ENCODE results near the gene PPP2R2C.

PPP2R2C gene

DNA sequence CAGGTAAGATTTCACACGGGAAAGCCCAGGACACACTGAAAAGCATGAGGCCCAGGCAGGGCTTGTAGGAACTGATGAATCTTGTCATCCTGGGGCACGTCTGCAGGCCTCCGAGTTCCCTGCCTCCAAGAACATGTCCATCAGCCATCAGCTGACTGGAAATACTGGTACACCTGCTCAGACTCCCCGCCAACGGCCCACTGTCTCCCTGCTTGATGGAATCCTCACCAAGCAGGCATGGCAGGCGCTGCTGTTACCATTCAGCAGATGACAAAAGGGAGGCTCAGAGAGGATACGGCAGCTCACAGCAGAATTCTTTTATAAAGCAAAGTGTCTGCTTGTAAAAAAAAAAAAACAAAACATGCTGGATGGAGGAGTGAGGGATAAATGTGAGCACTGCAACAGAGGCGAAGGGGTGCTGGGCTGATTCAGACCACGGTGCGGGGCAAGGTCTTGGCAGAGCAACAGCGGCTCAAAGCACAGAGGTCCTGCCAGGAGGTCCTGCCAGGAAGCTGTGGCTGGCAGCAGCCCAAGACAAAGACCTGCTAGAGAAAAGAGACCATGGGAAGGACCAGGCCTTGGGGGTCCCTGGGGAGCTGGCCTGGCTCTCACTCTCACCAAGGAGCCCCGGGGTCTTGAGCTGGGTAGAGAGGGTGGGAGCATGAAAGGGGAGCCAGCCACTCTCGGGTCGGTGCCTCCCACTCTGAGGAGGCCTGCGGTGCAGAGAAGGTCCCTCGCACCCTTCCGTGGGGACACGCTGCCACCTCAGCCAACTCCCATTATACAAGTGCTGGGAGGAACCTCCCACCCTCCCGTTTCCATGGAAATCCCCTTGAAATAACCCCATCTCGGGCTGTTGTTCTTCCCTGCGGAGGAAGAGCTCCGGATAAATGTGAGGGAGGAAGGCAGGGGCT, 25.6 kb downstream of the PPP2R2C start:
- no peak for DNase-seq

DNA sequence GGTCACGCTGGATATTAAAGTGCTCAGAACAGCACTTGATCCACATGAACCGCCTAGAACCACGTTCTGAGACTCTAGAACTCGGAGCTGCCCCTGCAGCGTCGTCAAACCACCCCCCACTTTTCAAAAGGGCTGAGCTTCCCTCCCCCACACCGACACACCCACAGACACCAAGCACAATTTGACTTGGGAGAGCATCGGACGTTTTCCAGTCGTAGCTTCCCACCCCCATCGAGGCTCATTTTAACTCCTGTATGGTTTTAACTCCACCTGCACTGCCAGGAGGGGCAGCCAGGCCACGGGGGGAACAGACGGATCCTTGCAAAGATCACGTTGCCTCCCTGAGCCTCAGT, 26.3 kb downstream of the PPP2R2C start:
- DNase-seq = no peak

DNA sequence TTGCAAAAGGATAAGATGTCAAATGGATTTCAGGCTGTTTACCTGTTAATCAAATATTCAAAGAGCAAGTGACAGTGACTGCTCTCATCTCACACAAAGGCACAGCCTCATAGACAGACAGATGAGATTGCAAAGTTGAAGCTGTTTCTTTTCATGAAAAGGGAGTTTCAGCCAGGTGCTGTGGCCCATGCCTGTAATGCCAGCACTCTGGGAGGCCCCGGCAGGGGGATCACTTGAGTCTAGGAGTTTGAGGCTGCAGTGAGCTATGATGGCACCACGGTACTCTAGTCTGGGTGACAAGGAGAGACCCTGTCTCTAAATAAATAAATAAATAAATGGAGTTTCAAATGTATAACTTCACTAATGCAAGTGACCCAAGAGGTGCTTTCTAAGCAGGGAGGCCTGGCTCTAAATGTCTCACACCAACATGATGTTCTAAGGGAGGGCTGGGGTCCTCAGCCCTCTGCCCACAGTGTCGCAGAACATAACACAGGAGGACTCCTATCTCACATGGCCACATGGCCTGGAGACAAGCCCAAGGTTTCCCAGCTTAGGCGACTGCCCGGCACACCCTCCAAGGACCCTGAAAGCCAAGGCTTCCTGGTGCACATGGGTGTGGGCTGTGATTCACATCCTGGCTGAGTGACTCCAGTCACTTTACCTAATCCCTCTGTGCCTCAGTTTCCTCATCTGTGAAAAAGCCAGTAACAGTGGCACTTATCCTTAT, 26.8 kb downstream of the PPP2R2C start:
- no peak for DNase-seq

DNA sequence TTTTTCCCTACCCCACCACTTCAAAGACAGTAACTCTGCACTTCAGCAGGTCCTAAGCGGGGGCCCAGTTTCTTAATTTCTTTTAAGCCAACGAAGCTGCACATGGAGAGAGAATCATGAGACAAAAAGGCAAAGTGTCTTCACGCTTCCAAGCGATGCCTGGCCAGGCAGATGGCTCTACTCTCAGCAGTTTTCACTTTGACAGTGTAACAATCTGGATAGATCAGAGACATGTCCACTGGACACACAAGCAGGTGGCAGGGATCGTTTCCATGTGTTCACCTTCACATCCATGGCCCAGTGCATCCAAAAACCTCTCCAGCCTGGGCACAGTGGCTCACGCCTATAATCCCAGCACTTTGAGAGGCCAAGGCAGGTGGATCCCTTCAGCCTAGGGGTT, 27.8 kb downstream of the PPP2R2C start:
- DNase-seq = no peak

DNA sequence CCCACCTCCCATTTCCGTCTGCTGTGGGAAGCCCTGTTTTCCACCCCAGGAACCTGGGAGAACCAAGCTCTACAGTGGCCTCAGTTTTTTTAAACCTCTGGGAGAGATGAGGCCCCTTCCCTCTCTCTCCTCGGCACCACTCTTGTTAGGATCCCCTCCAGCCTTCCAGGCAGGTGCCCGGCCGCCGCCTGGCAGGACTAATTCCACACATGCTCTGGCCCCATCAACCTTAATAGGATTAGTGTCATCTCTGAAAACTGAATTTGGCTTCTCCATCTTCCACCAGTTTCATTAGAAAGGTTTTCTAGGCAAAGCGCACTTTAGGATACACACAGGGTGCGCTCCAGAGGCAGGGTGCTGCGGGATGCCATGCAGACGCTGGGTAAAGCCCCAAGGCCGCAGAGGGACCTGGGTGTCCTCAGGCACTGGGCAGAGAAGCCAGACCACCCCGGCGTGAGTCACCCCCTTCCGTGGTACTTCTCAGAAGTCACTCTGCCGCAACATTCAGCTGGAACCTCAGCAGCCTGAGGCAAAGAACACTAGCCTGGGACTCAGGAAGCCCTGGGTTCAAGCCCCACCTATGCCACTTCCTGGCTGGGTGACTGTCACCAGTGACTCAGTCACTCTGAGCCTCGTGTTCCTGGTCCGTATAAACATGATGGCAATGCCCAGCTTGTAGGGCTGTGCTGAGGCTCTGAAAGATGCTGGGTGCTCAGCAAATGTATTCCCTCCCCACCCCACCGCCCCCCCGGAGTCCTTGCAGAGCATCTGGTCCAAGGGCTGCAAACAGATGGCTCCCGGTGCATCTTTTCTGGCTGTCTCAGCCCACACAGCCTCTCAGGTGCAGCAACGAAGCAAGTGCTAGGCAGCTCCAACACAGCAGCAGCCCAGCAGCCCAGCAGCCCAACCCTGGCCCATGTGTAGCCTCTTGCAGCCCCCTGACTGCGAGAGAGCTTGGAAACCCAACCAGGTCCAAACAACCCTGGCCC, 29.1 kb downstream of the PPP2R2C start:
- no peak for DNase-seq

DNA sequence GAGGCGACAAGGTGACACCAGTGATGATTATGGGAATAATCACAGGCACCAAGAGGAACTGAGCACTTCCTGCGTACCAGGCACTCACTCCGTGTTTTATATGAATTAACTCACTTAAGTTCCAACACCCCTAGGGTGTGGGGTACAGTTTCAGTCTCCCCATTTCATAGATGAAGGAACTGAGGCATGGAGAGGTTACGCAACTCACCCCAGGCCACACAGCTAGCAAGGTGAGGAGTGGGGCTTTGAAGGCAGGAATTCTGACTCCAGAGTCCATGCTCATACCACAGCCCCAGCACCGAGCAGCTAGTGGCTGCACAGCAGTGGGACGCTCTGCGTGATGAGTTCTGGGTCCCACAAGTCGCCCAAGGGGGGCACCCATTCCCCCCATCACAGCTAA, 29.9 kb downstream of the PPP2R2C start:
- no peak for DNase-seq

DNA sequence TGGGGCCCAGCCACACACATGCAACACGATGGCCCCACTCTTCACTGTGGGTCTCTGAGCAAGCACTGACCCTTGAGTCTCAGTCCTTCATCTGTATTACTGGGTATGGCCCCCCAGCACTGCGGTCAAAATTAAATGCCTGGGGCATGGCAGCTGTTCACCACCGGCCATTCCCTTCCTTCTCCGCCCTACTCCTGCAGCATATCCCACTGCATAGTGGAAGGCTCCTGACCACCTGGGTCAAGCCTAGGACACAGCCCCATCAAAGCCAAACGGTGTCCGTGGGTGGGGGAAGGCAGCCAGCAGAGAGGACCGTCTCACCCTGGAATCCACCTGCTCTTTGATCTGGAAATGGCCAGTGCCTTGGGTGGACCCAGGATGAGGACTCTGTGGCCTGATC, 30.7 kb downstream of the PPP2R2C start:
- no peak for DNase-seq

DNA sequence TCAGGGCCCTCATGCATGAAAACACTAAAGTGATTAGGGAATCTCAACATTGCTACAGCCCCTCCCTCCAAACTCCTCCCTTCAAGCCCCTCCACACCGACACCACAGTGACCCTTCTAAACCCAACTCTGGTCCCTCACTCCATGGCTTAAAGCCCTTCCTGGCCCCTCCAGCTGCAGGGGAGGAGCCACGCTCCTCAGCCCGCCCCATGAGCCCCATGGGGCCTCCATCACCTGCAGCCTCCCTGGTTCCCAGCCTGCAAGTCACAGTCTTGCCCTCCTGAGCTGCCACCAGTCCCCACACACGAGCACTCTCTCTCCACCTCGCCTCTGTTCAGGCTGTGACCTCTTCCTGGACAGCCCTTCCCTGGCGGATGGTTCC, 31.2 kb downstream of the PPP2R2C start:
- DNase-seq = no peak

DNA sequence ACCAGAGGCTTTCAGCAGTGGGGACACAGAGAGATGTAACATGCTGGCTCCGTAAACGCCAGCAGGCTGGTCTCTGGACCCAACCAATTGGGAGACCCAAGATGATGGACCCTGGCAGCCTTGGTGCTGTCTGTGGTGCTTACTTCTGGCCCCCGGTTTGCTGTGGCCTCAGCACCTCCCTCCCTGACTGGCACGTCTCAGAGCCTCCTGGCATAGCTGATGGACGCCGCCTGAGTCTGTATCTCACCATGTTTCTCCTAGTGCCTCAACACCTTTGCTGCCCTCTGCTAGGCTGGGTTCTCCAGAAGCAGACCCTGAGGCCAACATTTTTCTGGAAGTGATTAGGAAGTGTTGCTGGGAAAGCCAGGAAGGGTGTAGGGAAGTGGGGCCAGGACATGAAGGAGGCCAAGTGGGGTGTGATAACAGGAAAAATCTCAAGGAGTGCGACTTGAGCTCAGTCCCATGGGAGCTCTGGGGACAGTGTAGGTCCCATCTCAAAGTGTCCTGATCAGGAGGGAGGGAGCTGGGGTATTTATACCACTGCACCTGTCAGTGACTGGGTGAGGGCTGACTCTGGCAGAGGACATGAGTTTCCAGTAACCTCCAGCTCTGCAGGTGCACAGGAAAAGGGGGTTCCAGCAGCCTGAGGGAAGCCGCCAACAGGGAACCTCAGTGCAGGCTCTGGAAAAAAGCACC, 31.8 kb downstream of the PPP2R2C start:
- no peak for DNase-seq

DNA sequence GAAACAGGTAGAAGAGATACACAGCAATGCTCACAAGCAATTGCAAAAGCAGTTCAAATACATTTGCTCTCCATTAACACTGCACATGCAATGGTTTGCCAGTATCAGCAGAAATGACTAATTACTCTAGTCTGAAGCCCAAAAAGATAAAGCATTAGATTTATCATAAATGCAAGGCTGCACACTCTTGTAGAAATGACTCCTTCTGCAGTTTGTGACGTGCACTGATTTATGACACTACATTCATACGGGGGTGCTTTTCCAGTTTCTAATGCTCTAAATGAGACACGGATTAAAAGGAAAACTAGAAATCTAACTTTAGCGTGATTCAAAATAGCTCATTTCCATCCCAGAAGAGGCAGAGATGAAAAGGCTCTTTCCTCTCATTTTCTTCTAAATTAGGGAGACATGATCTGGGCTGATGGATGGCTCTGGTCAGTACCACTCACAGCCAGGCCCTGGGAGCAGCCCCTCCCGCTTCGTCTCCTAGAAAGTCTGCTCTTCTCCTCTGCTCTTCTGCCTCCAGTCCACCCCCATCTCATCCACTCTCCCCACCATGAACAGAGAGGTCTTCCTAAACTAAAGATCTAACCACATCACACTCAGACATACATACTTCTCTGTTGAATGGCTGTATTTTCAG, 33.2 kb downstream of the PPP2R2C start:
- no peak for DNase-seq

DNA sequence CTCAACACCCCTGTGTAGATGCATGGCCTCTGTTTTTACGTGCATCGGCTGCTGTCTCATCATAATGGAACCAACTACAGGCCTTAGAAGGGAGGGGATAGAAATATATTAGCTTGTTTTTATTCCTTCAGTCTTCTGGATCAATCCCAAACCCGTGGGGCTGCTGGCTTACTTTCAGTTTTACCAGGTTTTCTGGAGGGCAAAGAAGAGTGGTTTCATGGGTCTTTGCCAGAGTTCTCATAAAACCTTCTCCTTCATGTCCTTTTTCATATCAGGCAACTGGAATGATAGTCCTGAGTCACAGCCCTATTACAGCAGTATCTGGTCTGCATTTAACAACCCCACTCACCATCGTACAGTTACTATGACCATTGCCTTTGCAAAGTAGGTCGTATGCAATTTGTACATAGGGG, 34.6 kb downstream of the PPP2R2C start:
- DNase-seq = no peak

DNA sequence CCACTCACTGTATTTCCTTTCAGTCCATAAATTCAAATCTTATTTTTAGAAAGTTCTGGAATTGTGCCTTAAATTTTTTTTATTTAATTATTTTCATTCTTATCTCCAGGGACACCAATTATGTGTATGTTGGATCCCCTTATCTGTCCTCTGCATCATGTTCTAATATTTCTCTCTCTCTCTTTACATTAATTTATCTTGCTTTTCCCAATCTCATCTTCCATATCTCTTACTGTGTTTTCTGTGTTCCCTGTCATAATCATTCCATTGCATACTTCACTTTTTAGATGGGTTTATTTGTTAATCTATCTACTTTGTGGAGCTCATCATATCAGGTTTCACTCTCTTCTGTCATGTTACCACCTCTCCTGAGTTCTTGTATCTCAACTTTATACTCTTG, 37.4 kb downstream of the PPP2R2C start:
- DNase-seq = no peak

DNA sequence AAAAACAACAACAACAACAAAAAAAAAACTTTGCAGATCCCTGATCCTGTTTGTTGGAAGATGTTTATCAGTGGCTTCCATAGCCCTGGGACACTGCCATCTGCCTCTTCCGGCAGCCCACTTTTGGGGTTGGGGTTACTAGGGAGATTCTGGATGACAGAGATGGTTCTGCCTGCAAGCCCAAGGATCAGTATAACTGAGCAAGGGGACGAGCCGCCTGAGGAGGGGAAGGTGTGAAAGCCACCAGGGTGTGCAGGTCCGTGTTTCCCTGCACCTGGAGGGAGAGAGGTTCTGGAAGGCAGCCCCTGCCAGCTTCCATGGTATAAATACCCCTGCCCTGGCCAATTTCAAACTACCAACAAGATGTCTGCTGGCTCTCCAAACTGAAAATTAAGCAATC, 41.5 kb downstream of the PPP2R2C start:
- DNase-seq = no peak

DNA sequence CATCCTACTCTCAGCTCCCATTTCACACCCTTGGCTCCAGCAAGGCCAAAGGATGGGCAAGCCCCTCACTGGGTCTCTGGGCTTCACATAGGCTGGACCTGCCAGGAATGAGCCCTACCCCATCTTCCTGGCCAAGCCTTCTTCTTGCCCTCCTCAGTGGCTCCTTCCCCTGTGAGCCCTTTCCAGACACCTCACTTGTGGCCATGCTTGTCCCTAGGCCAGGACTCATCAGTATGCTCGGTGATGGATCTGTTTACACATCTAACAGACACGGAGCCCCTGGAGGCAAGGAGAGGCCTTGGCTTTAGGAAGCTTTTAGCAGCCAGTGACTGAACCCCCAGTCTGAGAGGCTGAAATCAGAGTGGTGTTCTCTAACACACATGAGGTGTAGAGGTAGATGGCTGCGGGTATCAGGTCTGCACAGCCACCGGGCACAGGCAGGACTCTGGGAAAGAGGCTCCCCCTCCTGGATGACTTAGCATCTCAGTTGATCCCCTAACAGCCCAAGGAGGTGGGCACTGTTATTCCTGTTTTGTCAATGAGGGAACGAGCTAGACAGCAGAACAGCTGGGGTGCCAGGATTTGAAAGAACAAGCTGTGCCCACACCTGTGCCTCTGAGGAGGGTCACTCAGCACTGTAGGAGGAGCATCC, 44.8 kb downstream of the PPP2R2C start:
- DNase-seq = no peak

DNA sequence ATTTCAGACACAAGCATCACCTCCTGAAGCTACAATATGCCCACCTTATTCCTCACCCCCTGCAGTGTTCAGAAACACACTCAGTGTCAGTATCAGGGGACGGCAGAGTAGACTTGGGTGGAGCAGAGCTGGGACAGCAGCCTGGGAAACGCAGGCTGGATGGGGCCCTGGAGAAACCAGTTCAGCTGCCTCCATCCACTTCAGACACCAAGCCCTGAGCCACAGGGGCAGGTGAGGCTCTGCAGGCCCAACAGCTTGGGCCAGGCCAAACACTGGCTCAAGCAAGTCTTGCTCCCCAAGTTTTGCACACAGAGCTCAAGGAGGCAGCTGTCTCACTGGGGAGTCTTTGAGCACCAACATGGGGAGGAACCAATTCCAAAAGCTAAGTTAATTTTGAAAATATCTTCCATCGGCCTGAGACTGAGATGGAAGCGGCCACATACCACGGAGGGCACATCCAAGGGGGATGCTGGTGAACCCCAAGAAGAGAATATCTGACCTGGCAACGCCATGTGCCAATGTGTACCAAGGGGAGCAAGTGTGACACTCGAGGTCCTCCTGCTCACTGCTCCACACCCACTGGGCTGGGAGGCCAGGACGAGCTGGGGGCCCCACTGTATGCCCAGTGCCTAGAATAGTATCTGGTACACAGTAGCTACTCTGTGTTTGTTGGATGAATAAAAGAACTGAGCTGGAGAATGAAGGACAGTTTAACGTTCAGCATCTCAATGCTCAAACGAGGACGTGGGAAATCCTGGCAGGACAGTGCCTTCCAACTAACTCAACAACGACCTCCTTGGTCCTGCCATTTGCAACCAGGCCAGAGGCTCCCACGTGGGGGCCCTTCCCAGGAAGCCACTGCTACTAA, 45.6 kb downstream of the PPP2R2C start:
- DNase-seq = no peak

DNA sequence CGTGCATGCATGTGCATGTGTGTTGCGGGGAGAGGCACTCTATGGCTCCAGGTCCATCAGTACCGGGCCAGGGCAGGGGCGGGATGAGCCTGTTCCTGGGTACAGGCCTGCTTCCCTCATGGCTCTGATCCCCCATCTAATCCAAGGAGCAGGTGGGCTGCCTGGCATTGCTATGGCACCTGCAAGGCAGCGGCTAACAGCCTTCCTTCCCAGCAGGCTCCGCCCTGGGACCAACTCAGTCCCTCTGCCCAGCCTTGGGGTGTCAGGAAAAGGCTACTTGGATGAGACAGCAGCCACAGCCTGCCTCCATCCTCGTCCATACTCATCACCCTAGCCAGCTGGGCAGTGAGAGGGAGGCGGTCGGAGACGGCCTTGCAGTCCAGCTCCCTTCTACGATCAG, 46.5 kb downstream of the PPP2R2C start:
- DNase-seq = no peak

DNA sequence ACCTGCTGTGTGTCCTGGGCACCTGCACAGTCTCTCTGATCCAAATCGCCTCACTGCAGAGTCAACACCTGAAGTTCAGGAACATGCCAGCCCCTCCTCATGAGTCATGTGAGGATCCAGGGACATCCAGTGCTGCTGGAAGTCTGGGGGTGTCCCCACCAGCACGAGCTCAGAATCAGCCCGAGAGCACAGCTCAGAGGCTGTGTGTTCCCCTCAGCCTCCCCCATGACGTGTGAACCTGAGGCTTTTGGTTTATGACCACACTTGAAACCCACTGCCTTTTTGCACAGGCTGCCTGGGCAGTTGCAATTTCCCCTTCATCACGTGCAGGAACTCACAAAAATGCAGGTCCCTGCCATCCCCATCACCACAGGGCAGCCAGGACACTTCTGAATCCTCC, 47.1 kb downstream of the PPP2R2C start:
- no peak for DNase-seq

DNA sequence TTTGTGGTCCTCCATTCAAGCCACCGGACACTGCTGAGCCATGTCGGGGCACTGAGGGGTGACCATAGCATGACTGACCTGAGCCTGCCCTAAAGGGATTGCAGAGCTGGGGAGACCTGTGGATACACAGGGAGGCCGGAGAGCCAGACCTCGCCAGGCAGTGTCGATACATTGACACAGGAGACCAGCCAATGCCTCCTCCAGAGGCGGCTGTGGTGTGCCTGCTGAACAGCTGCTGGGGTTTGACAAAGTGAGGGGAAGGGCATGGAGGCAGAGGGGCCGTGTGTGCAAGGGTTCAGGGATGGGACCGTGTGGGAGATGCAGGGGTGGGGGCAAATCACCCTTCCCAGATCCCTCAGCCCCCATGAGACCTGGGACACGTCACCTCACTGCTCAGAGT, 48.0 kb downstream of the PPP2R2C start:
- DNase-seq = no peak

DNA sequence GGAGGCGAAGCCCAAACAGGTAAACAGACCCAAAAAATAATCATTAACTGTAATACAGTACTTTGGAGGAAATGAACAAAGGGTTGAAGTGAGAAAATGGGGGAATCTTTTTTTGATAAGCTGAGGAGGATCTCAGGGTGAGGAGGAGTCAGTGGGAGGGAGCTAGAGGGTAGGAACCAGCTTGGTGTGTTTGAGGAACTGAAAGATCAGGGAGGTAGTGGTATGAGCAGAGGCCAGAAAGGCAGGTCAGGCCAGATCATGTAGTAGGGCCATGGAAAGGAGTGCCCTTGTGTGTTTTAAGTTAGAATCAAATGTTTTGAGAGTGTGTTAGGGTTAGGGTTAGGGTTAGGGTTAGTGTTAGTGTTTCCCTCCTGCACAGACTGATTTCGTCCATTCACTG, 48.8 kb downstream of the PPP2R2C start:
- no peak for DNase-seq

DNA sequence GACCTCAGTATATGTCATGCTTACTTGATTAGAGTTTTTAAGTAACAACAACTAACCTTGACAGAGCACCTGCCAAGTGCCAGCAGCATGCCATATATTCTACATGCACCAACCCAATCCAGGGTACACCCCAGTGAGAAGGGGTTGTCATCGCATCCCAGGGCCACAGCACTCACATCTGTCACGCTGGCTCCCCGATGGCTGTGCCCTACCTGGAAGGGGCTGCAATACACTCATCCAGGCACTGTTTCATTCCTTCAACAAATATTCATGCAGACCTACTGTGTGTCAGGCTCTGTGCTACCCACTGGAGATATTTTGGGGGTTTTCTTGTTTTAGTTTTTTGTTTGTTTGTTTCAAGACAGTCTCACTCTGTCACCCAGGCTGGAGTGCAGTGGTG, 49.5 kb downstream of the PPP2R2C start:
- DNase-seq = no peak

DNA sequence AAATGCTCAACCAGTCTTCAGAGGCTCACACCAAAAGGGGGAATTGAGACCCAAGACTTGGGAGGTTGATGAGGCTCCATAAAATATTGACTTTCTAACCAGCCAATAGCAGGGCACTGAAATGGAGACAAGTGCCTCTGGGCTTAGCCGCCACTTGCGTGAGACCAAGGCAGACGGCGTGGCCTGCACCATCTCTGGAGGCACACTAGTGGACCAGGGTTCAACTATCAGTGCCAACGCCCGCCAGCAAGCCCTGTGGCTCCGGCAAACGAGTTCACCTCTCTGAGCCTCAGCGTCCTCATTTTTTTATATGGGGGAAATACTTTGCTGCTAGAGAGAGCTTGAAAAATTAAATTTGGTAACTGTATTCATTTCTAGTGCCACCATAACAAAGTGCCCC, 50.3 kb downstream of the PPP2R2C start:
- DNase-seq = no peak
